Measurements from ENCODE around the gene PTPN11. TPM values are rescaled to one million over a fixed set of nuclear protein-coding genes. Genes with fewer than 3 reads are reported as not detected.
"Not testable (repeated sequence)": the region's sequence is repeated elsewhere in the genome, so short reads cannot be mapped to it uniquely, and the experiment has no call there.

PTPN11 gene
- total and polyA plus RNA-seq, 4 donors = 33.7 to 73.3 (median 36.4) TPM

- Histone ChIP-seq H3K4me1 (ENCODE audit: control insufficient read depth in 4 of 4, insufficient read depth in 4 of 4, low read length in 3 of 4) (no peaks in the 10 kb centered on the region), H3K27me3 (ENCODE audit: control insufficient read depth in 4 of 4, insufficient read depth in 4 of 4, low read length in 3 of 4) (no peaks in the 10 kb centered on the region), H3K36me3 (ENCODE audit: control insufficient read depth in 4 of 4, insufficient read depth in 3 of 4, low read depth in 1 of 4, low read length in 3 of 4) (peaks cover 0 to 2% (median 0%) of the 10 kb centered on the region in 4 donors), H3K9ac (ENCODE audit: low read depth in 1 of 2, low read length in 2 of 2) (no peak overlapping the region), H3K9me3 (ENCODE audit: control insufficient read depth in 4 of 4, low read length in 3 of 4) (no peaks in the 10 kb centered on the region), H3K4me3 (ENCODE audit: low read depth in 1 of 3, low read length in 3 of 3) (no peak overlapping the region), H3K27ac (ENCODE audit: low read depth in 1 of 2, low read length in 2 of 2) (no peak overlapping the region)
- TF ChIP-seq REST (IDR thresholded peaks at IDR 0.05) (no peak), CTCF (IDR thresholded peaks at IDR 0.05; ENCODE audit: low read depth, low read length, missing input control) (no peak), HNF4A (conservative IDR thresholded peaks at IDR 0.05) (no peak), TAF1 (conservative IDR thresholded peaks at IDR 0.05) (no peak), NR2F2 (IDR thresholded peaks at IDR 0.05) (no peak), YY1 (IDR thresholded peaks at IDR 0.05) (no peak), FOXA1 (IDR thresholded peaks at IDR 0.05) (no peak), RXRA (IDR thresholded peaks at IDR 0.05) (no peak), EGR1 (IDR thresholded peaks at IDR 0.05; ENCODE audit: low read depth in 2 of 2) (no peak), ZBTB33 (IDR thresholded peaks at IDR 0.05) (no peak), RAD21 (IDR thresholded peaks at IDR 0.05) (no peak), FOXA2 (IDR thresholded peaks at IDR 0.05) (no peak), GABPA (IDR thresholded peaks at IDR 0.05 in 1 of 2, conservative IDR thresholded peaks at IDR 0.05 in 1 of 2) (no peak), HNF4G (IDR thresholded peaks at IDR 0.05) (no peak), JUND (IDR thresholded peaks at IDR 0.05) (no peak)
- 98% methylated on average over 2 of the region's 2 CpGs for WGBS
- no peak for DNase-seq (ENCODE audit: low spot score)
Observed at GRCh38 chr12:112433551-112433950, 14.8 kb downstream of the PTPN11 start.

- H3K4me1 ChIP-seq (ENCODE audit: control insufficient read depth in 4 of 4, insufficient read depth in 4 of 4, low read length in 3 of 4); H3K9ac ChIP-seq (ENCODE audit: low read depth in 1 of 2, low read length in 2 of 2); H3K9me3 ChIP-seq (ENCODE audit: control insufficient read depth in 4 of 4, low read length in 3 of 4); H3K27me3 ChIP-seq (ENCODE audit: control insufficient read depth in 4 of 4, insufficient read depth in 4 of 4, low read length in 3 of 4); DNase-seq (ENCODE audit: low spot score); H3K36me3 ChIP-seq (ENCODE audit: control insufficient read depth in 4 of 4, insufficient read depth in 3 of 4, low read depth in 1 of 4, low read length in 3 of 4); H3K27ac ChIP-seq (ENCODE audit: low read depth in 1 of 2, low read length in 2 of 2); H3K4me3 ChIP-seq (ENCODE audit: low read depth in 1 of 3, low read length in 3 of 3): not testable (repeated sequence)
- 100% methylated on average over 1 of the region's 1 CpG for WGBS
Observed at GRCh38 chr12:112438645-112439044, 19.9 kb downstream of the PTPN11 start.

Data from liver (tissue), 9 donors.